Fibroblast of lung (primary cell): ENCODE results near the gene DLG2. TPM values are rescaled to one million over a fixed set of nuclear protein-coding genes. Genes with fewer than 3 reads are reported as not detected.
"Not testable (repeated sequence)": the region's sequence is repeated elsewhere in the genome, so short reads cannot be mapped to it uniquely, and the experiment has no call there.

ENCODE experiments used
- DNase-seq, 2 donors: peaks; one replicate each; pipeline versions ENCODE4 v3.0.0 to v3.0.0-alpha.2; 2010; ENCODE audit warnings: low read depth in 2 of 2
- H2AFZ ChIP-seq: 2 replicates; pipeline ENCODE4 v1.5.1; 2012; ENCODE audit warnings: low read length, control low read depth, inconsistent platforms
- H3K27ac ChIP-seq: 2 replicates; pipeline ENCODE4 v1.5.1; 2011; ENCODE audit warnings: low read length, control low read depth; ENCODE audit not compliant: insufficient read depth
- H3K27me3 ChIP-seq: 2 replicates; pipeline ENCODE4 v1.5.1; 2011; ENCODE audit warnings: mild to moderate bottlenecking, low read length; ENCODE audit not compliant: control insufficient read depth, insufficient read depth
- H3K36me3 ChIP-seq: 2 replicates; pipeline ENCODE4 v1.5.1; 2011; ENCODE audit warnings: low read length; ENCODE audit not compliant: control insufficient read depth, insufficient read depth
- H3K4me1 ChIP-seq: 2 replicates; pipeline ENCODE4 v1.5.1; 2011; ENCODE audit warnings: low read length; ENCODE audit not compliant: control insufficient read depth, insufficient read depth; ENCODE audit errors: extremely low read depth
- H3K4me2 ChIP-seq: 2 replicates; pipeline ENCODE4 v1.5.1; 2011; ENCODE audit warnings: low read length, control low read depth; ENCODE audit not compliant: insufficient read depth; ENCODE audit errors: extremely low read depth
- H3K4me3 ChIP-seq, 4 experiments: fragments of 200-600 bp in 1 of 4; sonication (generic) in 1 of 4; replicated peaks in 1 of 4; 2 replicates each; pipeline ENCODE4 v1.5.1; 2011 to 2016; ENCODE audit warnings: low read length in 4 of 4, low read depth in 3 of 4, mild to moderate bottlenecking in 3 of 4, control low read depth in 2 of 4, inconsistent platforms in 1 of 4, mixed read lengths in 1 of 4; ENCODE audit not compliant: insufficient read depth in 1 of 4; ENCODE audit errors: control extremely low read depth in 1 of 4
- H3K79me2 ChIP-seq: 2 replicates; pipeline ENCODE4 v1.5.1; 2012; ENCODE audit warnings: mild to moderate bottlenecking, low read length, inconsistent platforms; ENCODE audit not compliant: control insufficient read depth, insufficient read depth
- H3K9ac ChIP-seq: 2 replicates; pipeline ENCODE4 v1.5.1; 2011; ENCODE audit warnings: mild to moderate bottlenecking, low read length, control low read depth; ENCODE audit not compliant: insufficient read depth
- H3K9me3 ChIP-seq: 2 replicates; pipeline ENCODE4 v1.5.1; 2012; ENCODE audit warnings: low read depth, low read length; ENCODE audit not compliant: control insufficient read depth, insufficient read depth
- H4K20me1 ChIP-seq: 2 replicates; pipeline ENCODE4 v1.5.1; 2011; ENCODE audit warnings: low read length; ENCODE audit not compliant: control insufficient read depth, insufficient read depth; ENCODE audit errors: extremely low read depth
- CTCF ChIP-seq, 2 donors: IDR thresholded peaks in 1 of 2; conservative IDR thresholded peaks in 1 of 2; 1 replicate in 1 of 2; 2 replicates in 1 of 2; pipeline ENCODE4 v1.5.1; 2011 to 2012; ENCODE audit warnings: low read length in 2 of 2, control low read depth in 1 of 2, inconsistent platforms in 1 of 2, low read depth in 1 of 2, mild to moderate bottlenecking in 1 of 2
- EZH2 ChIP-seq: IDR thresholded peaks from 2 replicates; pipeline ENCODE4 v1.5.1; 2012; ENCODE audit warnings: low read length, control low read depth, mild to moderate bottlenecking; ENCODE audit errors: missing control alignments
- polyA plus RNA-seq, 2 donors: library from polyadenylated mRNA; depleted of rRNA in 1 of 2; stranded (reverse) in 1 of 2; unstranded in 1 of 2; fragments of >200 nt; gene quantifications; 2 replicates each; pipeline ENCODE4 v1.2.1, GENCODE V29; 2011 to 2012; ENCODE audit warnings: missing spikeins in 1 of 2
- total RNA-seq: library from RNA; depleted of rRNA; stranded (reverse); fragments of >200 nt; gene quantifications from 2 replicates; pipeline ENCODE4 v1.2.1, GENCODE V29; 2014

The DLG2 gene
- total and polyA plus RNA-seq, 2 donors (not counting 1 experiment from before 2014, with no cell fraction given), result 0.77 to 2.3 TPM

DNA sequence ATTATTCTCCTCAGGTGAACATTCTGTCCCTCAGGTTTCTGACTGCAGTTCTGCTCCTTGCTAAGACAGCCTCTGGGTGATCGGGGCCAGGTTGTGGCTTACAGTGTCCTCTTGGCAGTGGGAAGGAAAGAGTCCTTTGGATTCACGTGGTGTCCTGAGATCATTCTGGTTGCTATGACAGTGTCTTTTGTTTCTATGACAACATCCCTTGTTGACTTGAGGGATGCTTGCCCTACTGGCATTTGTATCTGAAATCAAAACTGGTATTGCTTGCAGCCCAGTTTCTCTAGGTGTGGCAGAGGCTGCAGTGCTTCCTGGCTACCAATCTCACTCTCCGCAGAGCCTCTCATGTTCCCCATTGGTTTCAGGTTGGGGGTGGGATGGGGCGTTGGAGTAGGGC lies 2189.2 kb downstream of the DLG2 start:
- Histone ChIP-seq H3K27me3 (no peaks in the 10 kb centered on the region), H3K79me2 (no peaks in the 10 kb centered on the region), H3K4me2 (no peak overlapping the region), H3K9me3 (no peaks in the 10 kb centered on the region), H3K4me3 (no peak overlapping the region), H3K4me1 (no peaks in the 10 kb centered on the region), H3K27ac (no peak overlapping the region), H3K9ac (no peak overlapping the region), H3K36me3 (no peaks in the 10 kb centered on the region), H2AFZ (no peak overlapping the region), H4K20me1 (no peaks in the 10 kb centered on the region)
- no peak for TF ChIP-seq CTCF (conservative IDR thresholded peaks at IDR 0.05 in 1 of 2, IDR thresholded peaks at IDR 0.05 in 1 of 2; ENCODE audit: low read depth in 1 of 2, low read length in 2 of 2)
- no peak for TF ChIP-seq EZH2
- no peak for DNase-seq

GRCh38 chr11:83436855-83437254 lies 2190.3 kb downstream of the DLG2 start:
- Histone ChIP-seq H3K4me2 (no peak overlapping the region), H3K79me2 (no peaks in the 10 kb centered on the region), H3K9me3 (no peaks in the 10 kb centered on the region), H3K27me3 (no peaks in the 10 kb centered on the region), H3K4me1 (no peaks in the 10 kb centered on the region), H2AFZ (no peak overlapping the region), H3K9ac (no peak overlapping the region), H3K27ac (no peak overlapping the region), H3K36me3 (no peaks in the 10 kb centered on the region), H3K4me3 (no peak overlapping the region), H4K20me1 (no peaks in the 10 kb centered on the region)
- no peak for TF ChIP-seq CTCF (conservative IDR thresholded peaks at IDR 0.05 in 1 of 2, IDR thresholded peaks at IDR 0.05 in 1 of 2; ENCODE audit: low read depth in 1 of 2, low read length in 2 of 2)
- DNase-seq, result no peak

DNA sequence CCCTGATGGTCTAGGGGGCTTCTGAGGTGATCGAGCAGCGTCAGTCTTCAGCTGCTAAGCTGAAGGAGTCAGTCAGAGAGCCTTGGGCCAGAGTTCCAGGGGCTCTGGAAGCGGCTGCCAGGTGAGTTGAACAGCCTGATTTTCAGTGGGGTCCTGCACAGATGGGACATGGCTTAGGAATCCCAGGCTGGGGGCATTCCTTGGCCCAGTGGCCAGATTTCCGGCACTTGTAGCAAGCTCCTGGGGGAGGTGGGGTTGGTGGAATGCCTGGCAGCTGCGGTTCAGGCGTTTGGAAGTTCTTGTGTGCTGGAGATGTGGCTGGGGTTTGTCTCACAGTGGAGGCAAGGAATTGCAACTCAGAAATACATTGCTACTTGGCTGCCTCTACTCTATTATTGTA lies 2192.3 kb downstream of the DLG2 start:
- H3K79me2 ChIP-seq, H3K4me3 ChIP-seq, DNase-seq, H3K9ac ChIP-seq, H4K20me1 ChIP-seq, H2AFZ ChIP-seq, H3K4me1 ChIP-seq, H3K27ac ChIP-seq, H3K9me3 ChIP-seq, H3K36me3 ChIP-seq, H3K4me2 ChIP-seq, H3K27me3 ChIP-seq: not testable (repeated sequence)

DNA sequence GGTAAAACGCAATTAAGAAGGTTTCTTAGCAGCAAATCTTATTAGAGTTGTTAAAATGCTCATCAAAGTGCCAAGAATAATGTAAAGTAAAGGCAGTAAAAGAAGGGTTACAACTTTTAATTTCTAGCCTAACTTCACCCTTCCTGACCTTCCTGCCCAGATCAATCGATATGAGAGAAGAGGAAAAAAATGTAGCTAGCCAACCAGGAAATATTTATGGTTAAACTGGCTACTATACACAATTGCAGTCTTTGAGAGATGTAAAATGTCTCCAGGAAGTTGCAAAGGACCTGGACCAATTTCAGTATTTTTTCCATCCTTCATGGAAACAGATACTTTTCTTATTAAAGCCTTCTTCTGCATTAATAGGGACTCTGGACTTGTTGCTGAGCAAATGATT lies 2199.2 kb downstream of the DLG2 start:
- no peak overlapping the region for H3K4me2 ChIP-seq

More for the DNA sequence above, 2199.2 kb downstream of the DLG2 start:
- H3K4me1 ChIP-seq, result no peaks in the 10 kb centered on the region
- no peak overlapping the region for H3K27ac ChIP-seq
- no peaks in the 10 kb centered on the region for H3K27me3 ChIP-seq
- no peak overlapping the region for H2AFZ ChIP-seq
- no peak for DNase-seq
- H4K20me1 ChIP-seq, result no peaks in the 10 kb centered on the region
- no peaks in the 10 kb centered on the region for H3K9me3 ChIP-seq
- H3K36me3 ChIP-seq, result no peaks in the 10 kb centered on the region
- no peak overlapping the region for H3K9ac ChIP-seq
- H3K79me2 ChIP-seq, result no peaks in the 10 kb centered on the region
- TF ChIP-seq EZH2, result no peak
- no peak for TF ChIP-seq CTCF (conservative IDR thresholded peaks at IDR 0.05 in 1 of 2, IDR thresholded peaks at IDR 0.05 in 1 of 2; ENCODE audit: low read depth in 1 of 2, low read length in 2 of 2)
- H3K4me3 ChIP-seq, result no peak overlapping the region
